Trophoblast cell (in vitro differentiated cells and primary cell): ENCODE measurements around the gene FAM151A.
A peak's percentile ranks its signal among the peaks of the same experiment; 100 is the strongest.

Experiments used
- DNase-seq, 2 donors: peaks; one replicate each; pipeline ENCODE4 v3.0.0-alpha.2; 2016
- H2AFZ ChIP-seq: 2 replicates; pipeline ENCODE4 v1.6.1; 2013; ENCODE audit warnings: low read length, moderate library complexity, mild to moderate bottlenecking; ENCODE audit not compliant: insufficient read depth, poor library complexity
- H2AK5ac ChIP-seq: 2 replicates; pipeline ENCODE4 v1.6.1; 2013; ENCODE audit warnings: mild to moderate bottlenecking, low read length
- H2BK120ac ChIP-seq: 2 replicates; pipeline ENCODE4 v1.6.1; 2013; ENCODE audit warnings: low read length, mild to moderate bottlenecking, moderate library complexity; ENCODE audit not compliant: insufficient read depth, poor library complexity
- H2BK12ac ChIP-seq: 2 replicates; pipeline ENCODE4 v1.6.1; 2013; ENCODE audit warnings: mild to moderate bottlenecking, low read length, moderate library complexity
- H2BK5ac ChIP-seq: 2 replicates; pipeline ENCODE4 v1.6.1; 2013; ENCODE audit warnings: low read length, low read depth, moderate library complexity, mild to moderate bottlenecking; ENCODE audit not compliant: poor library complexity
- H3K14ac ChIP-seq: 2 replicates; pipeline ENCODE4 v1.6.1; 2013; ENCODE audit warnings: mild to moderate bottlenecking, low read length
- H3K18ac ChIP-seq: 2 replicates; pipeline ENCODE4 v1.6.1; 2013; ENCODE audit warnings: mild to moderate bottlenecking, low read length
- H3K23ac ChIP-seq: 2 replicates; pipeline ENCODE4 v1.6.1; 2013; ENCODE audit warnings: low read length
- H3K27ac ChIP-seq: 2 replicates; pipeline ENCODE4 v1.5.1; 2013; ENCODE audit warnings: low read depth, mild to moderate bottlenecking, inconsistent platforms, low read length, moderate library complexity
- H3K27me3 ChIP-seq: 2 replicates; pipeline ENCODE4 v1.6.1; 2013; ENCODE audit warnings: inconsistent platforms, mild to moderate bottlenecking, low read length, moderate library complexity; ENCODE audit not compliant: insufficient read depth
- H3K36me3 ChIP-seq, 2 experiments: 1 replicate in 1 of 2; 2 replicates in 1 of 2; pipeline ENCODE4 v1.6.1; 2013; ENCODE audit warnings: low read length in 2 of 2, mild to moderate bottlenecking in 2 of 2, moderate library complexity in 1 of 2; ENCODE audit not compliant: insufficient read depth in 2 of 2, control insufficient read depth in 1 of 2
- H3K4ac ChIP-seq: 2 replicates; pipeline ENCODE4 v1.6.1; 2013; ENCODE audit warnings: low read depth, mild to moderate bottlenecking, low read length, moderate library complexity
- H3K4me1 ChIP-seq, 2 experiments: 1 replicate in 1 of 2; 2 replicates in 1 of 2; pipeline ENCODE4 v1.6.1; 2013; ENCODE audit warnings: low read length in 2 of 2, mild to moderate bottlenecking in 2 of 2, moderate library complexity in 1 of 2; ENCODE audit not compliant: insufficient read depth in 2 of 2, control insufficient read depth in 1 of 2
- H3K4me2 ChIP-seq: 2 replicates; pipeline ENCODE4 v1.6.1; 2013; ENCODE audit warnings: inconsistent platforms, mild to moderate bottlenecking, low read length, moderate library complexity
- H3K4me3 ChIP-seq: 2 replicates; pipeline ENCODE4 v1.5.1; 2013; ENCODE audit warnings: mild to moderate bottlenecking, low read depth, low read length, inconsistent platforms
- H3K79me1 ChIP-seq: one replicate; pipeline ENCODE4 v1.6.1; 2013; ENCODE audit warnings: low read length
- H3K79me2 ChIP-seq: 2 replicates; pipeline ENCODE4 v1.6.1; 2013; ENCODE audit warnings: low read length, mild to moderate bottlenecking; ENCODE audit not compliant: control insufficient read depth, insufficient read depth, poor library complexity
- H3K9ac ChIP-seq: 2 replicates; pipeline ENCODE4 v1.6.1; 2013; ENCODE audit warnings: mild to moderate bottlenecking, low read length
- H3K9me3 ChIP-seq: 2 replicates; pipeline ENCODE4 v1.6.1; 2013; ENCODE audit warnings: low read depth, mild to moderate bottlenecking, control low read depth, inconsistent platforms, low read length; ENCODE audit not compliant: insufficient read depth
- H4K12ac ChIP-seq: 2 replicates; pipeline ENCODE4 v1.6.1; 2013; ENCODE audit warnings: low read depth, mild to moderate bottlenecking, low read length, moderate library complexity
- H4K8ac ChIP-seq: 2 replicates; pipeline ENCODE4 v1.6.1; 2013; ENCODE audit warnings: low read depth, mild to moderate bottlenecking, low read length, moderate library complexity
- H4K91ac ChIP-seq: one replicate; pipeline ENCODE4 v1.6.1; 2013; ENCODE audit warnings: low read depth, mild to moderate bottlenecking, low read length, moderate library complexity
- WGBS: extraction: QIAGEN DNeasy Blood & Tissue Kit; methylation state at CpG from one replicate; pipeline ENCODE4 v1.1.7; 2013; ENCODE audit warnings: missing lambda C conversion rate; ENCODE audit not compliant: insufficient read length, insufficient coverage; ENCODE audit errors: extremely low coverage; 5-methylcytosine and 5-hydroxymethylcytosine counted together

The FAM151A gene

GRCh38 chr1:54610601-54611580 lies 12.4 kb downstream of the FAM151A start:
- Histone ChIP-seq H3K36me3 (no peaks in the 10 kb centered on the region), H3K9me3 (no peaks in the 10 kb centered on the region), H4K91ac (peak overlapping the region; percentile 30), H2AK5ac (peak overlapping the region; percentile 60), H3K27me3 (no peaks in the 10 kb centered on the region), H3K79me2 (peaks cover 2% of the 10 kb centered on the region), H3K9ac (no peak overlapping the region), H2BK120ac (peak overlapping the region; percentile 10), H2BK5ac (no peak overlapping the region), H3K14ac (peak overlapping the region; percentile 7), H3K4me2 (no peak overlapping the region), H3K18ac (no peak overlapping the region), H4K12ac (no peak overlapping the region), H3K23ac (no peak overlapping the region), H2BK12ac (peak overlapping the region; percentile 59), H3K79me1 (peaks cover 2% of the 10 kb centered on the region), H2AFZ (no peak overlapping the region), H3K4ac (no peak overlapping the region), H3K4me3 (no peak overlapping the region), H4K8ac (no peak overlapping the region), H3K4me1 (peaks cover 12 to 15% of the 10 kb centered on the region in 2 experiments), H3K27ac (no peak overlapping the region)
- WGBS = no CpG with 5 or more reads among the region's 18 CpGs
- peak; percentile 29 to 51 for DNase-seq

- Histone ChIP-seq H4K12ac (no peak overlapping the region), H3K27ac (no peak overlapping the region), H3K9me3 (peaks cover under 1% of the 10 kb centered on the region), H4K91ac (no peak overlapping the region), H3K79me1 (peaks cover 2% of the 10 kb centered on the region), H3K14ac (no peak overlapping the region), H2BK12ac (no peak overlapping the region), H3K4me2 (no peak overlapping the region), H2BK5ac (no peak overlapping the region), H3K4me1 (peaks cover 12 to 15% of the 10 kb centered on the region in 2 experiments), H3K36me3 (no peaks in the 10 kb centered on the region), H3K4ac (no peak overlapping the region), H2AFZ (no peak overlapping the region), H2AK5ac (no peak overlapping the region), H2BK120ac (no peak overlapping the region), H3K23ac (no peak overlapping the region), H3K27me3 (no peaks in the 10 kb centered on the region), H3K79me2 (peaks cover 2% of the 10 kb centered on the region), H3K18ac (no peak overlapping the region), H4K8ac (no peak overlapping the region), H3K9ac (no peak overlapping the region), H3K4me3 (no peak overlapping the region)
- peak; percentile 75 to 86 for DNase-seq
- WGBS = no CpG with 5 or more reads among the region's 6 CpGs
Observed at GRCh38 chr1:54610048-54610447, 13.3 kb downstream of the FAM151A start.

DNA sequence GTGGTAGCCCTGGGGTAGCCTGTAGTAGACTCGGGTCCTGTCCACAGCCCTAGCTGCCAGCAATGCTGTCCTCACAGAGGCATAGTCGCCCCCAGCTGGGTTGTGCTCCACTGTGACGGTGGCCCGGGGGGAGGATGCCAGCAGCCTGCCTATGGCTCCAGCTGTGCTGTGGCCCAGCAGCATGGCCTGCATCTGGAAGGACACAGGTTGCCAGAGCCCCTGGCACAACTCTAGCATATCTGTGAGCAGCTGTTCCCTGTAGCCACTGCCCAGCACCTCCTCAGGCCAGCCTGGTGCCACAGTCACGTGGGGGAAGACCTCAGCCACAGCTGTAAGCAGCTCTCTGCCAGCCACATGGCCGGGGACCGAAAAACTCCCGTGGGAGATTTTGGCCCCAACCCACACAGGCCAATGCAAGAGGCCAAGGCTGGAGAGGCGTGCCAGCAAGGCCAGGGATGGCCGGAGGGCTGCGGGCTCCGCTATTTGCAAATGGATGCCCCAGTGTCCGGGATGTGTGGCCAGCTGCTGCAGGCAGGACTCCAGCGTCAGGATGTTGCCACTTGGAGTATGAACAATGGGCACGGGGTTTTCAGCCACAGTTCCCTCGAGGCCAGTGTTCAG lies 13.9 kb downstream of the FAM151A start:
- Histone ChIP-seq H3K9me3 (peaks cover 2% of the 10 kb centered on the region), H3K4me2 (no peak overlapping the region), H3K4ac (no peak overlapping the region), H2BK5ac (no peak overlapping the region), H4K12ac (no peak overlapping the region), H3K9ac (no peak overlapping the region), H2BK12ac (no peak overlapping the region), H3K27me3 (no peaks in the 10 kb centered on the region), H2BK120ac (no peak overlapping the region), H3K79me1 (peaks cover 2% of the 10 kb centered on the region), H3K4me1 (peaks cover 12 to 15% of the 10 kb centered on the region in 2 experiments), H3K18ac (no peak overlapping the region), H2AK5ac (peak overlapping the region; percentile 24), H3K4me3 (no peak overlapping the region), H4K8ac (no peak overlapping the region), H4K91ac (peak overlapping the region; percentile 3), H3K27ac (no peak overlapping the region), H2AFZ (no peak overlapping the region), H3K14ac (peak overlapping the region; percentile 19), H3K79me2 (peaks cover 2% of the 10 kb centered on the region), H3K23ac (no peak overlapping the region), H3K36me3 (no peaks in the 10 kb centered on the region)
- DNase-seq = no peak
- no CpG with 5 or more reads among the region's 16 CpGs for WGBS

DNA sequence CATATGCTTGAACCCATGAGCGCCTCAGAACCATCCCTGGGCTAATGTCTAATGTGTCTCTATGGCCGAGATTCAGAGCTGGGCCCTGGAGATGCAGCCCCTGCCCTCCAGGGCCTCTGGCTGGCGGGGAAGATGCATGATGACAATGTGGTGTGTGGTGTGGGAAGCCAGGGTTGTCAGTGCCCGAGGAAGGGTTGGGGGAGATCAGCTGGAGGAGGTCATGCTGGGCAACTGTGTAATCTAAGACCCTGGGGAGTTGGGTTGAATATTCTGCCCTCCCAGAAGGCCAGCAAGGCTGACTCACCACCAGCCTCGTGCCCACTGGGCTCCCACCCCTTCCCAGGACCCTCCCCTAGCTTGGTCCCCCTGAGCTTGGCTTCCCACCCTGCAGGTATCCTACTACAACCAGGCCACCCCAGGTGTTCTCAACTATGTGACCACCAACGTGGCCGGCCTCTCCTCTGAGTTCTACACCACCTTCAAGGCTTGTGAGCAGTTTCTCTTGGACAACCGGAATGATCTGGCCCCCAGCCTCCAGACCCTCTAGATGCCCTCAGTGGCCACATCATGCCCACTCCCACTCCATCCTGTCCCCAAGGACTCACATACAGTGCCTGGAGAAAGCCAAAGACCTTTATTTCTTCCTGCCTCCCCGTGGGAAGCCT lies 14.6 kb downstream of the FAM151A start:
- Histone ChIP-seq H3K36me3 (no peaks in the 10 kb centered on the region), H3K23ac (no peak overlapping the region), H3K4me2 (no peak overlapping the region), H3K4ac (no peak overlapping the region), H2BK12ac (no peak overlapping the region), H3K79me2 (peaks cover 2% of the 10 kb centered on the region), H4K91ac (no peak overlapping the region), H2BK5ac (no peak overlapping the region), H3K9ac (no peak overlapping the region), H3K79me1 (peaks cover 2% of the 10 kb centered on the region), H4K8ac (no peak overlapping the region), H3K27me3 (no peaks in the 10 kb centered on the region), H3K27ac (no peak overlapping the region), H3K9me3 (peaks cover 2% of the 10 kb centered on the region), H3K4me3 (no peak overlapping the region), H3K14ac (no peak overlapping the region), H2AFZ (no peak overlapping the region), H4K12ac (no peak overlapping the region), H3K18ac (no peak overlapping the region), H2AK5ac (no peak overlapping the region), H2BK120ac (no peak overlapping the region), H3K4me1 (peaks cover 12 to 15% of the 10 kb centered on the region in 2 experiments)
- no CpG with 5 or more reads among the region's 9 CpGs for WGBS
- DNase-seq = no peak
